Activated gamma-delta T cell (primary cell): ENCODE results near the gene SNX14.

Experiments used
- DNase-seq: peaks from one replicate; lab custom pipeline; 2025; lab: John Stamatoyannopoulos, UW

SNX14 gene

GRCh38 chr6:85464722-85465150 lies 128.9 kb downstream of the SNX14 start:
- DNase-seq, result no peak

GRCh38 chr6:85464260-85464644 lies 129.4 kb downstream of the SNX14 start:
- DNase-seq, result no peak

GRCh38 chr6:85463621-85464259 lies 129.9 kb downstream of the SNX14 start:
- no peak for DNase-seq

- no peak for DNase-seq
Measured at GRCh38 chr6:85462673-85463072, 131.0 kb downstream of the SNX14 start.

- no peak for DNase-seq
Measured at GRCh38 chr6:85461798-85462170, 131.9 kb downstream of the SNX14 start.

GRCh38 chr6:85460921-85461797 lies 132.5 kb downstream of the SNX14 start:
- DNase-seq, result no peak

GRCh38 chr6:85460154-85460920 lies 133.3 kb downstream of the SNX14 start:
- no peak for DNase-seq

GRCh38 chr6:85459224-85459901 lies 134.3 kb downstream of the SNX14 start:
- DNase-seq, result no peak

GRCh38 chr6:85458782-85459181 lies 134.9 kb downstream of the SNX14 start:
- DNase-seq, result no peak

GRCh38 chr6:85458184-85458583 lies 135.5 kb downstream of the SNX14 start:
- no peak for DNase-seq

- DNase-seq, result no peak
Measured at GRCh38 chr6:85456782-85457181, 136.9 kb downstream of the SNX14 start.
